ENCODE data around the gene C13orf46. TPM values are rescaled to one million over a fixed set of nuclear protein-coding genes. Genes with fewer than 3 reads are reported as not detected.

Gene C13orf46
- total RNA-seq, 1 donor from 2014 or later = 0.29 TPM

DNA sequence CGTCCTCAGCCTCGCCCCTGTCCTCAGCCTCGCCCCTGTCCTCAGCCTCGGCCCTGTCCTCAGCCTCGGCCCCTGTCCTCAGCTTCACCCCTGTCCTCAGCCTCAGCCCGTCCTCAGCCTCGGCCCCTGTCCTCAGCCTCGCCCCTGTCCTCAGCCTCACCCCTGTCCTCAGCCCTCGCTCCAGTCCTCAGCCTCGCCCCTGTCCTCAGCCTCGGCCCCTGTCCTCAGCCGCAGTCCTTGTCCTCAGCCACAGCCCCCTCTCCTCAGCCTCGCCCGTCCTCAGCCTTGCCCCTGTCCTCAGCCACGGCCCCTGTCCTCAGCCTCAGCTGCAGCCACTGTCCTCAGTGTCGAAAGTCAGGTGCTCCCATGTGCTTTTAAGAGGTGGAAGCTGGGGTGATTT lies 10.5 kb downstream of the C13orf46 start:
- Mint-ChIP-seq H3K4me1 (ENCODE audit: unreplicated experiment) (no peaks in the 10 kb centered on the region), H3K9me3 (peaks cover 10% of the 10 kb centered on the region), H3K27me3 (no peaks in the 10 kb centered on the region), H3K4me3 (no peak overlapping the region), H3K27ac (no peak overlapping the region), H3K36me3 (no peaks in the 10 kb centered on the region)
- DNase-seq (ENCODE audit: extremely low spot score, unreplicated experiment) = no peak
- TF ChIP-seq, protein P1, sequence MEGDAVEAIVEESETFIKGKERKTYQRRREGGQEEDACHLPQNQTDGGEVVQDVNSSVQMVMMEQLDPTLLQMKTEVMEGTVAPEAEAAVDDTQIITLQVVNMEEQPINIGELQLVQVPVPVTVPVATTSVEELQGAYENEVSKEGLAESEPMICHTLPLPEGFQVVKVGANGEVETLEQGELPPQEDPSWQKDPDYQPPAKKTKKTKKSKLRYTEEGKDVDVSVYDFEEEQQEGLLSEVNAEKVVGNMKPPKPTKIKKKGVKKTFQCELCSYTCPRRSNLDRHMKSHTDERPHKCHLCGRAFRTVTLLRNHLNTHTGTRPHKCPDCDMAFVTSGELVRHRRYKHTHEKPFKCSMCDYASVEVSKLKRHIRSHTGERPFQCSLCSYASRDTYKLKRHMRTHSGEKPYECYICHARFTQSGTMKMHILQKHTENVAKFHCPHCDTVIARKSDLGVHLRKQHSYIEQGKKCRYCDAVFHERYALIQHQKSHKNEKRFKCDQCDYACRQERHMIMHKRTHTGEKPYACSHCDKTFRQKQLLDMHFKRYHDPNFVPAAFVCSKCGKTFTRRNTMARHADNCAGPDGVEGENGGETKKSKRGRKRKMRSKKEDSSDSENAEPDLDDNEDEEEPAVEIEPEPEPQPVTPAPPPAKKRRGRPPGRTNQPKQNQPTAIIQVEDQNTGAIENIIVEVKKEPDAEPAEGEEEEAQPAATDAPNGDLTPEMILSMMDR (conservative IDR thresholded peaks at IDR 0.05) = no peak

- no peak for DNase-seq (ENCODE audit: extremely low spot score, unreplicated experiment)
- no peaks in the 10 kb centered on the region for H3K4me1 Mint-ChIP-seq (ENCODE audit: unreplicated experiment)
- TF ChIP-seq, protein P1 (conservative IDR thresholded peaks at IDR 0.05) = no peak
- H3K4me3 Mint-ChIP-seq = no peak overlapping the region
- peaks cover 10% of the 10 kb centered on the region for H3K9me3 Mint-ChIP-seq
- H3K36me3 Mint-ChIP-seq = no peaks in the 10 kb centered on the region
- H3K27ac Mint-ChIP-seq = no peak overlapping the region
- no peaks in the 10 kb centered on the region for H3K27me3 Mint-ChIP-seq
These were observed 10.9 kb downstream of the C13orf46 start for GRCh38 chr13:113962975-113963374.

GRCh38 chr13:113962386-113962785 lies 11.5 kb downstream of the C13orf46 start:
- TF ChIP-seq, protein P1 (conservative IDR thresholded peaks at IDR 0.05) = no peak
- H3K4me1 Mint-ChIP-seq (ENCODE audit: unreplicated experiment) = no peaks in the 10 kb centered on the region
- H3K4me3 Mint-ChIP-seq = no peak overlapping the region
- H3K9me3 Mint-ChIP-seq = peaks cover 10% of the 10 kb centered on the region
- no peaks in the 10 kb centered on the region for H3K36me3 Mint-ChIP-seq
- no peak overlapping the region for H3K27ac Mint-ChIP-seq
- no peak for DNase-seq (ENCODE audit: extremely low spot score, unreplicated experiment)
- H3K27me3 Mint-ChIP-seq = no peaks in the 10 kb centered on the region

DNA sequence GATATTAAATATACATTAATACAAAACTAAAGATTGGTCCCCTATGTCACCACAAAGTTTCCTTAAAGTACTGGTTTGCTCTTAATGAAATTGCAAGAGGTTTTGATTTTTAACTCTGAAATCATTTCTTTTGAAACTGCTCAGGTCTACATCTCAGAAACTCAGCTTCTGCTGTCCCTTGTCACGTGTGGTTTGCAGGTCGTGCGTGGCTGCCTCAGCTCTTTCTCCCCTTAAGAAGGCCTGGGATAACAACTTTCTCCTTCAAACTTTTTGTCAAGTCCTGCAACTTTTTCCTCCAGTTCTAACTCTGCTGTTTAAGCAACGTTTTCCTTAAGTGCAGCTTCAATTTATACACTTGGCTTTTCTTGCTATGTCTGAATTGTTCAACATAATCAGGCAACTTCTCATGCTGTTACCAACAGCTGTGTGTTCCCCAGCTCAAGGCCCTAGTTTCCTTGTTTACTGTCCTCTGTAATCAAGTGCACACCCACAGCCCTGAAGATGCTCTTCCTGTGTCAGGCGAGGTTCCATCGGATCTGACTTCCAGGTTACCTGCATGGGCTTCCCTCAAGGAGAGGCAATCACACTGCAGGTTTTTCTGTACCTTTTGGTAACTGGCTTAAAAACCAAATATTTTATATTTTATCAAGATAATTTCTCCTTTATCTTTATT lies 13.5 kb downstream of the C13orf46 start:
- no peaks in the 10 kb centered on the region for H3K36me3 Mint-ChIP-seq
- H3K9me3 Mint-ChIP-seq = peaks cover 10% of the 10 kb centered on the region
- H3K27ac Mint-ChIP-seq = no peak overlapping the region
- no peak overlapping the region for H3K4me3 Mint-ChIP-seq
- no peak for DNase-seq (ENCODE audit: extremely low spot score, unreplicated experiment)
- TF ChIP-seq, protein P1 (conservative IDR thresholded peaks at IDR 0.05) = no peak
- no peaks in the 10 kb centered on the region for H3K4me1 Mint-ChIP-seq (ENCODE audit: unreplicated experiment)
- H3K27me3 Mint-ChIP-seq = no peaks in the 10 kb centered on the region

DNA sequence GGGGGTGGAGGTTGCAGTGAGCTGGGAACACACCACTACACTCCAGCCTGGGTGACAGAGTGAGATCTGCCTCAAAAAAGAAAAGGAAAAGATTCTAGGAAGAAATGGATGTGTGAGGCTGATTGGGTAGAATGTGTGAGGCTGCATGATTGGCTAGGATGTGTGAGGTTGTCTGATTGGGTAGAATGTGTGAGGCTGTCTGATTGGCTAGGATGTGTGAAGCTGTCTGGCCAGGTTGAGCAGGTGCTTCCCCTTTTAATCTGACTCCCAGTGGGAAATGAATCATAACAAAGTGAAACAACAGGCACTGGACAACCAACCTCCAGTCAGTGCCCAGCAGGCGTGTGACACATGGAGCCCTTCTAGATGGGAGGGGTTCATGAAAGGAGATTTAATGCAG lies 14.7 kb downstream of the C13orf46 start:
- H3K9me3 Mint-ChIP-seq = peaks cover 10% of the 10 kb centered on the region
- H3K27me3 Mint-ChIP-seq = no peaks in the 10 kb centered on the region
- no peaks in the 10 kb centered on the region for H3K36me3 Mint-ChIP-seq
- no peak for DNase-seq (ENCODE audit: extremely low spot score, unreplicated experiment)
- no peak overlapping the region for H3K27ac Mint-ChIP-seq
- TF ChIP-seq, protein P1 (conservative IDR thresholded peaks at IDR 0.05) = no peak
- no peak overlapping the region for H3K4me3 Mint-ChIP-seq
- H3K4me1 Mint-ChIP-seq (ENCODE audit: unreplicated experiment) = no peaks in the 10 kb centered on the region
